ENCODE measurements around the gene SLC25A13.

SLC25A13 gene

DNA sequence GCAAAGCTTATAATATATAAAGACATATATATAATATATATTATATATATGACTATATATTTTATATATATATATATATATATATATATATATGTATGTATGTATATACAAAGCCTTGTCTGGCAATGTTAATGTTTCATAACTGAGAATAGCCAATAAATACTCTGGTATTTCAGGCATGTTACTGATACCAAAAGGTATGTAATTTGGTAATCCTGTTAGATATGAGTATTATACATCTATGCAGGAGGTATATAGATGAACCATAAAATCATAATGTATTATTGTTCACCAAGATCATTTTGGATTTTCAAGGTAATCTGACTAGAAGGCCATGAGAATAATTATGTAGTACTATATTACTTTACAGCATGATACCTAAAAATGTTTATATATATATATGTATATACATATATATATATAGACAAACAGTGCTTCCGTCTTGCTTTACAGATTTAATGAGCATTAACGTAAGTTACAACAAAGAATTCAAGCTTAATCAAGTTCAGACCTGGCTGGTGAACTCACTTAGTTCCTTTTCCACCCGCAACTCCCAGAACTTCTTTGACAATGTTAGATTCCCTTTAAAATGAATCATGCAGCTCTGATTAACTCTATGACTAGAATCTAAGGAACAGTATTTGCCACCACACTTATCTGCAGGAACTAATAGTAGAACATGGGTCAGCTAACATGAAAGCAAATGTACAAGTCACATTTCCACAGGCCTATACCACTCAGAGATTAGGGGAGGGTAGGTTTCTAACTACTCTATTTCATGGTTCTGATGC, 82.7 kb downstream of the SLC25A13 start:
- no peak for DNase-seq (ENCODE audit: low spot score)

DNA sequence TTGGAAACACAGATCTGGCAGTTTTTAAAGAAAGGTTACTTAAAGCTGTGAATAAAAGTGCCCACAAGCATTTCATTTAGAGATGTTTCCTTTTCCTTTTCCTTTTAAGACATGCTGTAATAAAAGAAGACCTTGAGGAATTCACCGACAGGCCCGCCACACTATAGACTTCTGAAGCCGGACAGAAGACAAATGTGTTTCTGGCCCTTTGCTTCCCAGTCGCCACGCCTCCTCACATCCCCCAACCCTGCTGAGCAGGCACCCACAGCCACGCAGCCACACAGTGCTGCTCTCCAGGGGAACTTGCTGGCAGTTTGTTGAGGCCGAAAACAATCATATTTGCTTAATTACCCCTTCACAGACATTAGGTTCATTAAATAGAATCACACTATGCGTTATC, 83.4 kb downstream of the SLC25A13 start:
- DNase-seq (ENCODE audit: low spot score) = no peak

- DNase-seq (ENCODE audit: low spot score) = no peak
Measured at GRCh38 chr7:96237040-96237439, 84.9 kb downstream of the SLC25A13 start.

GRCh38 chr7:96236198-96237039, 85.5 kb downstream of the SLC25A13 start:
- no peak for DNase-seq (ENCODE audit: low spot score)

DNA sequence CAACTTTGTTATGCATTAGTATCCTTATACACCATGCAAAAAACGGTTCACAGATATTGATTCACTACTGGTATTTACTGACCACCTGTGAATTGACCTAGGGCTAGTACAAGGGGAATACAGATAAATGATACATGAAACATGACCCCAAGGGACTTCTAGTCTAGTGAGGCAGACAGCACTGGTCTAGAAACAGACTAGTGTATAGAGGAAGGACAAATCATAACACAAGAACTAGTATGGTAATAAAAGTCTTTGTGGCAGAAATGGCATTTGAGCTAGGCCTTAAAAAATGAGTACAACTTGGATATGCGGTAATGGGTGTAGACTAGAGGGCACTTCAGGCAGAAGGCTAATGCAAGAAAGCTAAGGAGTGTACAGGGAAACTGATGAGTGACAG, 86.6 kb downstream of the SLC25A13 start:
- no peak for DNase-seq (ENCODE audit: low spot score)

GRCh38 chr7:96233528-96234154, 88.3 kb downstream of the SLC25A13 start:
- no peak for DNase-seq (ENCODE audit: low spot score)

DNA sequence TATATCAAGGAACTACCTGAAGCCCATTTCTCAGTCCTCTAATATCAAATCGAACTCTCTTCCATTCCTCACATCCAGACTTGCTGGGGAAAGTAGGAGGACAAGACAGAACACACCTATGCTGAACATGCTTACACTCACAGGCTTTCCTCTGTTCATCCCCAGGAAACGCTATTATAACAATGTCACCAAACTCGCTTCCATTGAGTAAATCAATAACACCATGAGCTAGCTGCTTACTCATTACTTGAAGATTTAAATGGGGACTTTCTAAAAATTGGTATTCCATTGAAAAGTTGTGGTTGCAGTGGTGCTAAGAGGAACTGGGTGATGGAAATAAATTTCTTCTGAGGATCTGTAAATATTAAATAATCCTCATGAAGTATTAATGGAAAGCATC, 88.8 kb downstream of the SLC25A13 start:
- no peak for DNase-seq (ENCODE audit: low spot score)

- DNase-seq (ENCODE audit: low spot score) = no peak
Measured at GRCh38 chr7:96228760-96229159, 93.1 kb downstream of the SLC25A13 start.

DNA sequence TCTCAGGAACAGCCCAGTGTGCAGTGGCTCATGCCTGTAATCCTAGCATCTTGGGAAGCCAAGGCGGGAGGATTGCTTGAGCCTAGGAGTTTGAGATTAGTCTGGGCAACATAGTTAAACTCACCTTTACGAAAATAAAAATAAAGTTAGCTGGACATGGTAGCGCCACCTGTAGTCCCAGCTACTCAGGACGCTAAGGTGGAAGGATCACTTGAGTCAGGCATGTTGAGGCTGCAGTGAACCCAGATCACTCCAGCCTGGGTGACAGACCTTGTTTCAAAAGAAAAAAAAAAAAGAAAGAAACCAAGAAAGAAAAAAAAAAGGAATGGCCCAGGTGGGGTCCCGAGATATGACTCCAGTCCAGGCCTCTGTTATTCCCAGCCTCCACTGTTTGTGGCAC, 96.6 kb downstream of the SLC25A13 start:
- no peak for DNase-seq (ENCODE audit: low spot score)

GRCh38 chr7:96224685-96225084, 97.2 kb downstream of the SLC25A13 start:
- no peak for DNase-seq (ENCODE audit: low spot score)

DNA sequence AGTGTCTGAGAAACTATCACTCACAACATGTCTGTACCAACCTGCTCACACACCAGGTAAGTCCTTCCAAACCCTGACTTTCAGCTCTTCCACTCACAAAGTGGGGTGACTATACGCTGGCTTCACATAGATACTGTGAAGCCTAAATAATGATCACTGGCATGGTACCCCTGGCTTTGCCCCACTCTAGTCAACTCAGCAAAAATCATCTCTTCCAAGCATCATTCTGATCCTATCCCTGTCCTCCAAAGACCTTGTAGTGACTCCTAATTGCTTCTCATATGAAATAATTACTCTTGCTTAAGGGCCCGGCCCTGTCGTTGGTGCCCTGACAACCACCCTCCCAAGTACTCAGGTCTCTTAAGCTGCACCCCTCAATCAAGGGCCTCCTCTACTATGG, 97.8 kb downstream of the SLC25A13 start:
- no peak for DNase-seq (ENCODE audit: low spot score)

GRCh38 chr7:96221888-96222287, 100.0 kb downstream of the SLC25A13 start:
- DNase-seq (ENCODE audit: low spot score) = no peak

DNA sequence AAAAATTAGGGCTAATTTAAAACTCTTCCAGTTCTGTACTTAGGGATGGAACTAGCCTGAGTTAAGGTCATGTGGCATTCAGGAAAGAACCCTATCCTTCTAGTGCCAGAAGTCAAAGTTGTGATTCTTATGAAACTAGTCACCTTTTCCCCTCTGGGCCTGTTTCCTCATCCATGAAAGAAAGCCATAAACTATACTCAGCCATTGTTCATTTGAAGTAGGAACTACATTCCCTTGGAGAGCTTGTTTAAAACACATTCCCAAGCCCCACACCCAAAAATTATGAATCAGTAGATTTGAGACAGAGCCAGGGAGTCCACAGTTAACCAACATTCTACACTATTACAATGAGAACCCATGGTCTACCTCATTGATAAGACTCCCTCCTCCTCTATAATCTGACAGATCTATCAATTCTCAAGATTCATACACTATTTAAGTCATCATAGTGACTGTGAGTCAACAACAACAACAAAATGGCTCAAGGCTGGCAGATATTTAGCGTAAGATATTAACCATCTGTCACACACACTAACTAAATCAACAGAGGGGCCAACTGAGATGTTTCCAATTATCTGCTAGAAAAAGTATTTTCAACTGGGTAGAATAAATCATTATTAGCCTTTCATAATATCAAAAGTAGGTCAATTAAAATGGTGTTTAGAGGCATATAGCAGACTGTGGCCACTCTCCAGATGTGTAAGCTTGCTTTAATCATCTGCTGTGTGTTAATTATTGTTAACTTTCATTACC, 102.3 kb downstream of the SLC25A13 start:
- no peak for DNase-seq (ENCODE audit: low spot score)

- DNase-seq (ENCODE audit: low spot score) = no peak
Measured at GRCh38 chr7:96218664-96219243, 103.1 kb downstream of the SLC25A13 start.

- DNase-seq (ENCODE audit: low spot score) = no peak
Measured at GRCh38 chr7:96217147-96217546, 104.8 kb downstream of the SLC25A13 start.

GRCh38 chr7:96216373-96216772, 105.5 kb downstream of the SLC25A13 start:
- no peak for DNase-seq (ENCODE audit: low spot score)

DNA sequence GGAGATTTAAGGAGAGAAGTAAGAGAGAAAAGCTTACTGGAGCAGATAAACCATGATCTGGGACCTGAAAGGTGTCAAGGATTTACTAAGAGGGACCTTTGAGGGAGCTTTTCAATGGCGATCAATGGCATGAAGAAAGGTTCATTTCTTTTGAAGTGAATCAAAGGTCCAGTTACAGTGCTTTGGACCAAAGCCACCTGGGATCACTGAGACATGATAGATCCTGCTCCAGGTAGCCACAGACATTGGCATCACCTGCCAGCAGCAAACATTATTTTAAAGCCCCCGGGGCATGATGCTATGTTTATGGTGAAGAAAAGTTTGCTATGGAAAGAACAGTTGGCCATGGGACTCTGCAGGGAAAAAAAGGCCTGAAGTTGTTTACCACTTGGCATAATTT, 109.4 kb downstream of the SLC25A13 start:
- DNase-seq (ENCODE audit: low spot score) = no peak

- DNase-seq (ENCODE audit: low spot score) = no peak
Measured at GRCh38 chr7:96211954-96212353, 109.9 kb downstream of the SLC25A13 start.

DNA sequence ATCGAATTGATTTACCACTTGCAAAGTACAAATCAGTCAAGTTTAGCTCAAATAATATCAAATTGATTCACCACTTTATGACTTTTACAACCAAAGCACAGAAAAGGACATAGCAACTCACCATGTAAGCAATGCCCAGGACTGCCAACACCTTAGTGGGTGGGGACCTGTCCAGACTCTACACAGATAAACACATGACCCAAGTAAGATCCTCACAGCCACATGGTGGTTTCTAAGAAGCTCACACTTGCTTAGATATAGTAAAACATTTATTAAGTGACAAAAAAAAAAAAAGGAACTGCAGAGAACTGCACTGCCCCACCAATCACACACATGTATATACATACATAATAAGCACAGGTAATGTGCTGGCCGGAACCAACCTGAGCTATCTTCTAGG, 116.2 kb downstream of the SLC25A13 start:
- DNase-seq (ENCODE audit: low spot score) = peak; percentile 26

DNA sequence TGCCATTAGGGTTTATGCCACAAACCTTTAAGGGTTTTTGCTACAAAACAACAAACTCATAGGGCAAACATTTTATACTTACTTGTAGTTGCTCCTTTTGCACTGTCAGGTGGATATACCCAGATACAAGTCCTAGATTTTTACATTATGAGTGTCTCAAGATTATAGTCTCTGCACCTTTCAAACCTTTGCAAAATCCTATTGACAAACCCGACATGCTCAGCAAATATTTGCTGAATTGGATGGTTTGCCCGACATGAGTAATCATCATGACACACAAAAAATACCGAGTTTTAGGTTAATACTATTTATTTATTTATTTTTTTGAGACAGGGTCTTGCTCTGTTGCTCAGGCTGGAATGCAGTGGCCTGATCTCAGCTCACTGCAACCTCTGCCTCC, 117.3 kb downstream of the SLC25A13 start:
- DNase-seq (ENCODE audit: low spot score) = no peak

GRCh38 chr7:96203786-96204185, 118.1 kb downstream of the SLC25A13 start:
- DNase-seq (ENCODE audit: low spot score) = no peak

- DNase-seq (ENCODE audit: low spot score) = no peak
Measured at GRCh38 chr7:96202102-96202501, 119.8 kb downstream of the SLC25A13 start.
